ENCODE measurements around the gene DNAJC8.
A peak's percentile ranks its signal among the peaks of the same experiment; 100 is the strongest.

DNAJC8 gene

GRCh38 chr1:28256197-28256827 lies 23.5 kb upstream of the DNAJC8 start:
- DNase-seq (ENCODE audit: low spot score), result no peak
- in situ Hi-C loops (cut with MboI; ENCODE audit: low sequenced_read_pairs, unreplicated experiment), result no loop called here
- no peak for TF ChIP-seq CTCF (IDR thresholded peaks at IDR 0.05; ENCODE audit: borderline replicate concordance, control extremely low read depth, extremely low read depth, insufficient read depth, missing control alignments)

- in situ Hi-C loops (cut with MboI; ENCODE audit: low sequenced_read_pairs, unreplicated experiment), result no loop called here
- DNase-seq (ENCODE audit: low spot score), result no peak
- no peak for TF ChIP-seq CTCF (IDR thresholded peaks at IDR 0.05; ENCODE audit: borderline replicate concordance, control extremely low read depth, extremely low read depth, insufficient read depth, missing control alignments)
Observed at GRCh38 chr1:28249866-28250295, 17.1 kb upstream of the DNAJC8 start.

DNA sequence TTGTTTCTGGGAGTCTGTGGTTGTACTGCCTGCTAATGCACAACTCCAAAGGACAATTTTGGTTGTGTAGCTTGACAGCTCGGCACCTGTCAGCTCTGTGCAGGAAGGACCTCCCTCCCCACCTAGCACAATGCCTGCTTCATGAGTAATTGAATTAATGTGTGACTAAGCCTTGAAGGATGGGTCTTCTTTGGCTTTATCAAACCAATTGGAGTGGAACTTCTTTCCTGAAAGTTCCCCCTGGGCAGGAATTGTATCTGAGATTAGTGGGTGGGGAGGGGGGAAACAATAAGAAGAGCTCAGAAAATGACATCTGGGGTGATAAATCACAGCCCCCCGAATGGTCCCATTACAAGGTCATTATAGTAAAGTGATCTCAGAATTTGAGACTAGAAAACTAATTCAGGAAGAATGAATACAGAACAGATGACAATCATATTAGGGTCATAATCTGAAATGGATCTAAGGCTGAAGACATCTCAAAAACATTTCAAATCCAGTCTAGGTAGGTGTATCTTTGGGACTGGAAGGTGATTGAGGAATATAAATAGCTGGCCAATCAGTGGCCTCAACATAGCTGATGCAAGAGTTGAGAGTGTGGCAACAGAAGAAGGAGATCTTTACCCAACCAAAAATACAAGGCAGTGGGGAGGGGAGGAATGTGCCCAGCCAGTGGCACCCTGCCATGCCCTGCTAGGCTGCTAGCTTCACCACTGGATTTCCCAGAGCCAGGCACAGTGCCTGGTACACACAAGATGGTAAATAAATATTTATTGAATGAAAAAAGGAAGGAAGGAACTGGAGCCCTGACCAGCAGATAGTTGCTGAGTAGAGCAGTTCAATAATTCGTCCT lies 16.4 kb upstream of the DNAJC8 start:
- in situ Hi-C loops (cut with MboI; ENCODE audit: low sequenced_read_pairs, unreplicated experiment), result no loop called here
- peak; percentile 40 for DNase-seq (ENCODE audit: low spot score)
- no peak for TF ChIP-seq CTCF (IDR thresholded peaks at IDR 0.05; ENCODE audit: borderline replicate concordance, control extremely low read depth, extremely low read depth, insufficient read depth, missing control alignments)

DNA sequence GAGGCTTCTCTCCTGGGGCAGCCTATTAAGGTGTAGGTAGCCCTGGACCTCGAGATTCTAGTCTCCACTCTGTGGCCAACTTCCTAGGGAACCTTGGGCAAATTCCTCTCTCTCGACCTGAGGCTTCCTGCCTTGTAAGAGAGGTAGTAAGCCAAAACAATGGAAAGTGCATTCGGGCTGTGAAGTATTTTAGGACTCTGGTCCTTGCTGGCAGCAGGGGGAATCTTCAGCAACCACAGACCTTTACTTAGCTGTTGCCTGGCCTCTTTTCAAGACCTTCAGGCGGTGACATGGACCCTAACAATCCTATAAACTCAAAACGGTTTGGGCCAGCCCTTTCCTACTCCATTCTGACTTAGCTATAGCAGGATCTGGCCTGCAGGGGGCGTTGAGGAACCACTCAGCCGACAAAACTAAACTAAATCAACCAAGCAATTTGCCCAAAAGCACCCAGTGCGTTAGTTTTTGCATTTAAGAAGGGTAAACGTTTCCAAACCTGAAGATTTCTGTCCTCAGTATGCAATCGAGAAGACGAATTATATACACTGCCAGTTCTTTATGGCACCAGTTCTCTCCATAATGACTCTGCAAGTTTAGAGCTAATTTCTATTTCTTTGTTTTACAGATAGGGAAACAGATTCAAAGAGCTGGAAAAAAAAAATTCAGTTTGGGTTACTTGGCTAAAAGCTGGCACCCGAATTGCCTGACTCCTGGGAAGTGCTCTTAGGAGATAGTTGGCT lies 15.6 kb upstream of the DNAJC8 start:
- peak; percentile 89 for TF ChIP-seq CTCF (IDR thresholded peaks at IDR 0.05; ENCODE audit: borderline replicate concordance, control extremely low read depth, extremely low read depth, insufficient read depth, missing control alignments)

DNA sequence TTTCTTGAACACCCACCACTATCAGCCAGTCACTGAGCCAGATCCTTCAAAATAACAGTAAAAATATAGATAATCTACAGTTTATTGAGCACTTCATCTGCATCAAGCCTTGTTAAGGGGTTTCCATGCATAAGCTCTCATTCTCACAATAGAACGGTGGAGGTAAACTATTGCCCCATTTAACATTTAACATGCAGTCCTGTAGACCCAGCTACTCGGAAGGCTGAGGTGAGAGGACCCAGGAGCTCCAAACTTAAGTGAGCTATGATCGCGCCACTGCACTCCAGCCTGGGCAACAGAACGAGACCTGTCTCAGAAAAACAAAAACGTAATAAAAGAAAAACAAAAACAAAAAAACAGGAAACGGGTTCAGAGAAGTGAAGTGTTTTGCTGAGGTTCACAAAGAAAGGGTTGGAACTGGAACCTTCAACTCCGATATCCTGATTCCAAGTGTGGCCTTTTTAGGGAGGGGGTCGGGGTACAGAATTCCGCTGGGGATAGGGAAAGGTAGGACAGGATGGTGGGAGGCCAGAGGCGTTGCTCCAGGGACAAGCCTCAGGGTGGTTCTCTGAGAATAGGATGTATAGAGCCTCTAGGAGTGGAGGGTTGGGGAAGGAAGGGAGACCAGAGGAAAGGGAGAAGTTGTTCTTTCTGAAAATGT lies 14.9 kb upstream of the DNAJC8 start:
- in situ Hi-C loops (cut with MboI; ENCODE audit: low sequenced_read_pairs, unreplicated experiment), result no loop called here
- TF ChIP-seq CTCF (IDR thresholded peaks at IDR 0.05; ENCODE audit: borderline replicate concordance, control extremely low read depth, extremely low read depth, insufficient read depth, missing control alignments), result no peak
- DNase-seq (ENCODE audit: low spot score), result no peak

More for the DNA sequence above, 15.6 kb upstream of the DNAJC8 start:
- in situ Hi-C loops (cut with MboI; ENCODE audit: low sequenced_read_pairs, unreplicated experiment), result no loop called here
- peak; percentile 68 for DNase-seq (ENCODE audit: low spot score)

- TF ChIP-seq CTCF (IDR thresholded peaks at IDR 0.05; ENCODE audit: borderline replicate concordance, control extremely low read depth, extremely low read depth, insufficient read depth, missing control alignments), result no peak
- no peak for DNase-seq (ENCODE audit: low spot score)
- in situ Hi-C loops (cut with MboI; ENCODE audit: low sequenced_read_pairs, unreplicated experiment), result no loop called here
Observed at GRCh38 chr1:28246427-28246832, 13.6 kb upstream of the DNAJC8 start.
